HG02981 (cell line): Measurements from ENCODE around the gene ABL1.
A peak's percentile ranks its signal among the peaks of the same experiment; 100 is the strongest.

Experiments
- ATAC-seq: cut with Tn5 transposase; IDR thresholded peaks from one replicate; pipeline ENCODE4 v1.9.1; 2021; ENCODE audit warnings: mild to moderate bottlenecking, moderate library complexity; ENCODE audit not compliant: unreplicated experiment

ABL1 gene

GRCh38 chr9:130870491-130871381 is 35.7 kb downstream of the ABL1 start:
- ATAC-seq = peak; percentile 50

DNA sequence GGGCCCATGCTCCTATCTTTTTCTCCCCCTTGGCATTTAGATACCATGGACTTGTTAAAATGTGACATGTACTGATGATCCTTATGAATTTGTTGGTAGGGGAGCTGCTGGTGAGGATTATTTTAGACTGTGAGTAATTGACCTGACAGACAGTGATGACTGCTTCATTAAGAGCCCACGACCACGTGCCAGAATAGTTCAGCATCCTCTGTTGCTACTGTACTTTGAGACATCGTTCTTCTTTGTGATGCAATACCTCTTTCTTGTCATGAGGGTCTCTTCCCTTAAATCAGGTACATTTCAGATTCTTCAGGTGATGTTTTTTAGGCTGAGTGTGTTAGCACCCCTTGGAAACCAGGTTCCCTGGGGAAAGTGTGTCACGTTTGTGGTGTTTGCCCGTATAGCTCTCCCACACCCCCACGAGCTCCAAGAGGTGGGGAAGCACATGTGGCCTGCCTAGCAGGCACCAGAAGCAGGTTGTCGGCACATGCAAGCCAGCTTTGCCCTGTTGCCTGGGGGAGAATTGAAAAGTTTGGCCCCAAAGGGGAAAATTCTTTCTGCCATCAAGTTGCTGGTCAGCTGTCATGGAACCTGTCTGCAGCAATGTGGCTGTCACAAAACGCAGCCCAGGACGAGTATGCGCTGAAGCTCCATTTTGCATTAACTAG is 36.5 kb downstream of the ABL1 start:
- ATAC-seq = no peak

- ATAC-seq = no peak
Observed at GRCh38 chr9:130872093-130872492, 37.0 kb downstream of the ABL1 start.

DNA sequence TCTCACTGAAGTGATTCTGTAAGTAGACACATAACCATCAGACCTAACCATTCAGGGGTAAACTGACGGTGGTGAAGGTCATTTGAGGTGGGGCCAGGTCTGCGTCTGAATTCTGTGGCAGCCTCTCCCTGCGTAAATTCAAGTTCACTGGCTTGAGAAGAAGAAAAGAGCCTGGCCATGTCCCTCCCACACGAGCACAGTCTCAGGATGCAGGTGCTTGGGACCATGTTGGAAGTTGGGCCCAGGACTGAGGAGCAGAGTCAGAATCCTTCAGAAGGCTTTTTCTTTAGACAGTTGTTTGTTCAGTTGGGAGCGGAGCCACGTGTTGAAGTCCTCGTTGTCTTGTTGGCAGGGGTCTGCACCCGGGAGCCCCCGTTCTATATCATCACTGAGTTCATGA is 37.5 kb downstream of the ABL1 start:
- no peak for ATAC-seq

- no peak for ATAC-seq
Observed at GRCh38 chr9:130872912-130873503, 38.0 kb downstream of the ABL1 start.

GRCh38 chr9:130873966-130874365 is 38.9 kb downstream of the ABL1 start:
- no peak for ATAC-seq

GRCh38 chr9:130874783-130875182 is 39.7 kb downstream of the ABL1 start:
- no peak for ATAC-seq

GRCh38 chr9:130877300-130877699 is 42.2 kb downstream of the ABL1 start:
- no peak for ATAC-seq

GRCh38 chr9:130878295-130878694 is 43.2 kb downstream of the ABL1 start:
- no peak for ATAC-seq

- no peak for ATAC-seq
Observed at GRCh38 chr9:130879863-130880411, 44.9 kb downstream of the ABL1 start.

DNA sequence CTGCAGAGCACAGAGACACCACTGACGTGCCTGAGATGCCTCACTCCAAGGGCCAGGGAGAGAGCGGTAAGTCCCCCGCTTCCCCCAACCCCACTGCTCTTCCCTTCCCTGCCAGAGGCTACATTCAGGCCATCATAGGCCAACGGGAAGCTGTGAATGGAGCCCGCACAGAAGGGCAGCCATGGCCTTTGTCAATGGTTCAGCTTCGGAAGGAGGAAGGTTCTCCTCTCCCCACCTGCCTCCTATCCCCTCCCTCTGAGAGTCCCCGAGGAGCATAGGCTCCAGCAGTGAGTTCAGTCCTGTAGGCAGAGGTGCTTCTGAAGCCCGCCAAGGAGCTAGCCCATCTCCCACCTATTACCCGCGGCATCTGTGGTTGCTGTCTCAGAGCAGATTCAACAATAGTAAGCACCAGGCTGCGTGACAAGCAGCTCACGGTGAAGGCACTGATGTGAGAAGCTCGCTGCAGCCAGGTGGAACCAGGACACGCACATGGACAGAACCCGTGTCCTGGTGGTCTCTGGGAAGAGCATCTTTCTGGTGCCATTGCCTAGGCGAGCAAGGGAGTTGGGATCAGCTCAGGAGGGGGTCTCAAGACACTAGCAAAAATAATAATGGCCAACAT is 45.7 kb downstream of the ABL1 start:
- ATAC-seq = no peak

- no peak for ATAC-seq
Observed at GRCh38 chr9:130881516-130881915, 46.5 kb downstream of the ABL1 start.

DNA sequence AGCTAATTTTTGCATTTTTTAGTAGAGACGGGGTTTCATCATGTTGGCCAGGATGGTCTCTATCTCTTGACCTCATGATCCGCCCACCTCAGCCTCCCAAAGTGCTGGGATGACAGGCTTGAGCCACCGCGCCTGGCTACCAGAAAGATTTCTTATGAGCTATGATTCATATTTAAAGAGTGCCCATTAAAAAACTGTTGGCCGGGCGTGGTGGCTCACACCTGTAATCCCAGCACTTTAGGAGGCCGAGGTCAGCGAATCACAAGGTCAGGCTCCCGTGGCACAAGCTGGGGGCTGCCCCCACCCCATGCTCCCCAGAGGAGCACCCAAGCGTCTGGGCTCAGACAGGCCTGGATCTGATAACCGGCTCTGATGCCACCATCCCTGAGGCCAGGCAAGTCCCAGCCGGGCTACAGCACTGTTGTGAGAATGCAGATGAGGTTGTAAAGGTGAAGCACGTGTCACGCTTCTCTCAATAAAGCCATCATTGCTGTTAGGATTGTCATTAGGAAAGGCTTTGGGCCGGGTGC is 47.7 kb downstream of the ABL1 start:
- no peak for ATAC-seq

- ATAC-seq = no peak
Observed at GRCh38 chr9:130883479-130883878, 48.4 kb downstream of the ABL1 start.

DNA sequence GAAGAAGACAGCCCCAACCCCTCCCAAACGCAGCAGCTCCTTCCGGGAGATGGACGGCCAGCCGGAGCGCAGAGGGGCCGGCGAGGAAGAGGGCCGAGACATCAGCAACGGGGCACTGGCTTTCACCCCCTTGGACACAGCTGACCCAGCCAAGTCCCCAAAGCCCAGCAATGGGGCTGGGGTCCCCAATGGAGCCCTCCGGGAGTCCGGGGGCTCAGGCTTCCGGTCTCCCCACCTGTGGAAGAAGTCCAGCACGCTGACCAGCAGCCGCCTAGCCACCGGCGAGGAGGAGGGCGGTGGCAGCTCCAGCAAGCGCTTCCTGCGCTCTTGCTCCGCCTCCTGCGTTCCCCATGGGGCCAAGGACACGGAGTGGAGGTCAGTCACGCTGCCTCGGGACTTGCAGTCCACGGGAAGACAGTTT is 49.1 kb downstream of the ABL1 start:
- no peak for ATAC-seq

DNA sequence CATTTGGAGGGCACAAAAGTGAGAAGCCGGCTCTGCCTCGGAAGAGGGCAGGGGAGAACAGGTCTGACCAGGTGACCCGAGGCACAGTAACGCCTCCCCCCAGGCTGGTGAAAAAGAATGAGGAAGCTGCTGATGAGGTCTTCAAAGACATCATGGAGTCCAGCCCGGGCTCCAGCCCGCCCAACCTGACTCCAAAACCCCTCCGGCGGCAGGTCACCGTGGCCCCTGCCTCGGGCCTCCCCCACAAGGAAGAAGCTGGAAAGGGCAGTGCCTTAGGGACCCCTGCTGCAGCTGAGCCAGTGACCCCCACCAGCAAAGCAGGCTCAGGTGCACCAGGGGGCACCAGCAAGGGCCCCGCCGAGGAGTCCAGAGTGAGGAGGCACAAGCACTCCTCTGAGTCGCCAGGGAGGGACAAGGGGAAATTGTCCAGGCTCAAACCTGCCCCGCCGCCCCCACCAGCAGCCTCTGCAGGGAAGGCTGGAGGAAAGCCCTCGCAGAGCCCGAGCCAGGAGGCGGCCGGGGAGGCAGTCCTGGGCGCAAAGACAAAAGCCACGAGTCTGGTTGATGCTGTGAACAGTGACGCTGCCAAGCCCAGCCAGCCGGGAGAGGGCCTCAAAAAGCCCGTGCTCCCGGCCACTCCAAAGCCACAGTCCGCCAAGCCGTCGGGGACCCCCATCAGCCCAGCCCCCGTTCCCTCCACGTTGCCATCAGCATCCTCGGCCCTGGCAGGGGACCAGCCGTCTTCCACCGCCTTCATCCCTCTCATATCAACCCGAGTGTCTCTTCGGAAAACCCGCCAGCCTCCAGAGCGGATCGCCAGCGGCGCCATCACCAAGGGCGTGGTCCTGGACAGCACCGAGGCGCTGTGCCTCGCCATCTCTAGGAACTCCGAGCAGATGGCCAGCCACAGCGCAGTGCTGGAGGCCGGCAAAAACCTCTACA is 49.8 kb downstream of the ABL1 start:
- no peak for ATAC-seq

DNA sequence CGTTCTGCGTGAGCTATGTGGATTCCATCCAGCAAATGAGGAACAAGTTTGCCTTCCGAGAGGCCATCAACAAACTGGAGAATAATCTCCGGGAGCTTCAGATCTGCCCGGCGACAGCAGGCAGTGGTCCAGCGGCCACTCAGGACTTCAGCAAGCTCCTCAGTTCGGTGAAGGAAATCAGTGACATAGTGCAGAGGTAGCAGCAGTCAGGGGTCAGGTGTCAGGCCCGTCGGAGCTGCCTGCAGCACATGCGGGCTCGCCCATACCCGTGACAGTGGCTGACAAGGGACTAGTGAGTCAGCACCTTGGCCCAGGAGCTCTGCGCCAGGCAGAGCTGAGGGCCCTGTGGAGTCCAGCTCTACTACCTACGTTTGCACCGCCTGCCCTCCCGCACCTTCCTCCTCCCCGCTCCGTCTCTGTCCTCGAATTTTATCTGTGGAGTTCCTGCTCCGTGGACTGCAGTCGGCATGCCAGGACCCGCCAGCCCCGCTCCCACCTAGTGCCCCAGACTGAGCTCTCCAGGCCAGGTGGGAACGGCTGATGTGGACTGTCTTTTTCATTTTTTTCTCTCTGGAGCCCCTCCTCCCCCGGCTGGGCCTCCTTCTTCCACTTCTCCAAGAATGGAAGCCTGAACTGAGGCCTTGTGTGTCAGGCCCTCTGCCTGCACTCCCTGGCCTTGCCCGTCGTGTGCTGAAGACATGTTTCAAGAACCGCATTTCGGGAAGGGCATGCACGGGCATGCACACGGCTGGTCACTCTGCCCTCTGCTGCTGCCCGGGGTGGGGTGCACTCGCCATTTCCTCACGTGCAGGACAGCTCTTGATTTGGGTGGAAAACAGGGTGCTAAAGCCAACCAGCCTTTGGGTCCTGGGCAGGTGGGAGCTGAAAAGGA is 50.7 kb downstream of the ABL1 start:
- no peak for ATAC-seq

- no peak for ATAC-seq
Observed at GRCh38 chr9:130886981-130887380, 51.9 kb downstream of the ABL1 start.
